Stimulated activated CD4-positive, alpha-beta T cell treated with anti-CD3 and anti-CD28 coated beads, Interleukin-1b, Interleukin-23, amount 100 ng/mL, for 24 hours (primary cell): ENCODE results near the gene CERS5.
"Not testable (repeated sequence)": the region's sequence is repeated elsewhere in the genome, so short reads cannot be mapped to it uniquely, and the experiment has no call there.

Experiments
- DNase-seq, 4 experiments: peaks; one replicate each; pipeline ENCODE4 v3.0.0-alpha.2; 2020; ENCODE audit warnings: low read depth in 4 of 4, low spot score in 1 of 4

CERS5 gene

DNA sequence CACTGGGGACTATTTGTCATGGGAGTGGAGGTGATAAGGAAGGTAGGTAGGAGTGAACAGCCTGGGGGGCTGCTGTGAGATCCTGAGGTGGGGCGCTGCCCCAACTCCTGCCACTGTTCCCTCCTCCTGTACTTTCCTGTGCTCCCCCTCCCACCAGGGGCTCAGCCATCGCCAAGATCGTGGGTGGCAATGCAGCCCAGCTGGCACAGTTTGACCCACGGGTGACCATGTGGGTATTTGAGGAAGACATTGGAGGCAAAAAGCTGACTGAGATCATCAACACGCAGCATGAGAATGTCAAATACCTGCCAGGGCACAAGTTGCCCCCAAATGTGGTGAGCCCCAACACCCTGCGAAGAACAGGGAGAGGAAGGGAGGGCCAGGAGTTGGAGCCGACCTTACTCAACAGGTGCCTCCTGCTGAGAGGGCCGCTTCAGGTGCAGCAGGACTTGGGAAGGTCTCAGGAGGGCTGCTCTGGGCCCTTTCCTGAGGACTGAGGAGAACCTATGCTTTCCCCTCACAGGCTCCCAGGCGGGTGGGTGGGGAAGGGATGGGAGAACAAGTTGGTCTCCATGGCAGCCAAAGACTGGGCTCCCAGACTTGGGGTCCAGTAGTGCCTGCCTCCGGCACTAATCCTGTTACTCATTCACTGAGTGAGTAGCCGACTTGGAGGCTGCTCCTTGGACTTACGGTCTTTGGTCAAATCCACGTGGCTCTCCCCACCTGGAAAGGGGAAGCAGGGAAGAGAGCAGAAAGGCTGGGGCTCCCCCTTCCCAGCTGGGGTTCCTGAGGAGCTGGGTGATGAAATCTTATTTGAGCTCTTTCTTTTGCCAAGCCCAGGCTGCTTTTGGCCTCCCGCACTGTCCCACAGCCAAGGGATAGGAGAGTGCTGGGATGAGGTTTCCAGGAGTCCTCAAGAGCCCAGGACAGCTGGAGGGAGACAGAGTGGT is 62.5 kb downstream of the CERS5 start:
- no peak for DNase-seq

DNA sequence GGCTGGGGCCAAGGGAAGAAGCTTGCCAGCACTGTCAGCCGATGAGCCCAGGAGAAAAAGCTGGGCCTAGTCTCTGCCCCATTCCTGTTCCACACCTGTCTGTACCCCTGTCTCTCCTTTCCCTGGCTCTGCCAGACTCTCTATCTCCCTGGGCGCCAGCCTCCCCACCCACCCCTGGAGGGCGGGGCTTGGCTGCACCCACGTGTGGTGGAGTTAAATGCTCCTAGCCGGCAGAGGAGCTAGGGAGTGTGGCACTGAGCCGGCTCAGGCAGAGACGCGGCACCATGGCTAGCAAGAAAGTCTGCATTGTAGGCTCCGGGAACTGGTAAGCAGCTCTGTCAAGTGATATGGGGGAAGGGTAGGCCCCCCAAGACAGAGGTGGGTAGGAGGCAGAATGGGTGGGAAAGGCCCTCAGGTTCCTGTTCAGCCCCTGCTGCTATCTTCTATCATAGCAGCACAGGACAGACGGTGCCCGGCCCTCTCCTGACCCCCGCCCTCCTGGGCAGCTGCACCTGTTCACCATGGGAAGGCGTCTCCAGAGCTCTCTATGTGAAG is 63.3 kb downstream of the CERS5 start, which contains the start of gene GPD1:
Gene GPD1 (plus strand): TSS at position 242 of the 555 bp plus-strand sequence. CDS start 43 bp downstream, at position 285.
- DNase-seq = peak in 1 of 4 experiments; percentile 25

DNA sequence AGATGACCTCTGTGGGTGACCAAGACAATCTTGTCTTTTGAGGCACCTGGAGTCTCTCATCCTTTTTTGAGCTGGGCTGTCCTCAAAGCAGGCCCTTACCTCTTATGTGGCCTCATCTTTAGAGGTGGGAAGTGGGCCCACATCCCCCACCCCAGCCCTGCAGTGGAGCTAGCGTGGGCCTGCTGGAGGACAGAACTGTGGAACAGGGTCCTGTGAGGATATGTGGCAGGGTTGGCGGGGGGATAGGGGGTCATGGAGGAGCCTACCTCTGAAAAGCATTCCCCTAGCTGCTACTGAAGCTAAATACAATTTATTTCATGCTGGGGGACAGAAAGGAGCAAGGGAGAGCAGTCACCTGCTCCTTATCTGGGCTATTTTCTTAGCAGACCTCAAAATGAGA is 63.8 kb downstream of the CERS5 start:
- no peak for DNase-seq

DNA sequence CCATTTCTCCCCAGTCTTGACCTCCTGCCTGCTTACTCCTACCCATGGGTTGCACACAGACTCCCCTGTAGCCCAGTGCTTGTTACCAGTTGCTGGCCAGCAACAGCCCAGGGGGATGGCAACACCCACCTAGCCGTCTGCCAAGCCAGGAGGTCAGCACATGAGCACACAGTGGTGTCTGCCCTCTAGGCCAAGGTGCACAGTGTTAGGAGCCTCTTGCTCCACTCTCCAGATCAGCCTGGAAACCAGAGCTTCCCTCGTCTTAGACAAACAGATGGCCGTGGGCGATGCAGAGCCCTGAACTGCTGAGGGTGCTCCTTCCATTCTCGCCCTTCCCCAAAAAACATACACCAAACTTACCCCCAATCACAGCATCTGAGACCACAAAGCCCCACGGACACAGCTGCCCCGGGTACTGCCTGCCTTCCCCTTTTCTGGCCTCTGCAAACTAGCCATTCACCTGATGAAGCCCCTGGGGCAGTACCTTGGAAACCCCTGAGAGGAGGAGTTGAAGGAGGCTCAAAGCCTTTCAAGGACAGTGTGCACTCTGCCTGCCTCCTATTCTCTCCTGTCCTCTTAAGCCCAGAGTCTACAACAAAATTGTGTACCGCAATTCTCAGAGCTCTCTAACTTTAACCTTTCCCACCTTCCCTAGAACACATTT is 64.4 kb downstream of the CERS5 start:
- no peak for DNase-seq

DNA sequence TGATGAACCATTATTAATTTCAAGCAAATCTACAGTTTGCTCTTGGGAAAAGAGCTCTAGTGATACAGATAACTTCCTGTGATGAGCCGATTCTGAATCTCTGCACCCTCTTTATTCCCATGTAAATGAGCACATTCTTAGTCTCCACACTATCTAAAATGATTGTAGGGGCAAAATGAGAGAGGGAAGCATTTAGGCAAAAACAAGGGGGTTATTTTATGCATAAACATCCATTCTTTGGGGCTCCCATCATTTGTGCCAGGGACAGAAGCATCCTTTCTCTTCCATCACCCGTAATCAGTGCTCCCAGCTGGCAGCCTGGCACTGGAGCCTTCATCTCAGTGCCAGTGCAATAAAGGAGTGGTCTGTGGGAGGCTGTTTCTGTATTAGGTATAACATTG is 65.0 kb downstream of the CERS5 start:
- no peak for DNase-seq

DNA sequence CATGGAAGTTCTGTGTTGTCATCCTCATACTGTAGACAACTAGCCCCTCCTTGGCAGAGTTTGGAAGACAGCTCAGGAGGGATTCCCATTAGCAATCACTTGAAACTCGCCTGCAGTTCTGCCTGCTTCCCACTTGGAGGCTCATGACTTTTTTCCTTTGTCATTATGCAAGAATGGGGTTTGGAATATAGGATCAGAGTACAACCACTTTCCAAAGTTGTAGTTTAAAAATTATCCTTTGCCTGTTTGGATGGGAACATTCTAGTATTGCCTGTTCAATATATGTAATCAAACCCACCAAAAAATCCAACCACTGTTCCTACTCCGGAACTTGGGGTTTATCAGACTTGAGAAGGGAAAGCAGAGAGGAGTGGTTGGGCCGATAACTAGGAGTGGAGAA is 65.5 kb downstream of the CERS5 start:
- no peak for DNase-seq

DNA sequence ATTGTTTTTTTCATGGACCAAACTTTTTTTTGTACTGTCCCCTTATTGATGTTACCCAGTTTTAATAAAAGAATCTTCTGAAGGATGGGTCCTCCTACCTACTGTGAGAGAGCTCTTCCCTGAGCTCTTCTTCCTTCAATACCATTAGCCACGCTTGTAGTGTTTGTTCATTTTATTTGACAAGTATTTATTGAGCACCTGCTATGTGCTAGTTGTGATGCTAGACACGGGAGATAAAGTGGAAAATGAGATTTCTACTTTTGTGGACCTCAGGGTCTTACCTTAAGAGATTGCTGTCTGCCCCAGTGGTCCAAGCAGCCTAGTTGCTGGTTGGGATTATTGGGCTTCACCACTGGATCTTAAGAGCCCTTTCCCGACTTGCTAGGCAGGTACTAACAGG is 66.6 kb downstream of the CERS5 start:
- no peak for DNase-seq

DNA sequence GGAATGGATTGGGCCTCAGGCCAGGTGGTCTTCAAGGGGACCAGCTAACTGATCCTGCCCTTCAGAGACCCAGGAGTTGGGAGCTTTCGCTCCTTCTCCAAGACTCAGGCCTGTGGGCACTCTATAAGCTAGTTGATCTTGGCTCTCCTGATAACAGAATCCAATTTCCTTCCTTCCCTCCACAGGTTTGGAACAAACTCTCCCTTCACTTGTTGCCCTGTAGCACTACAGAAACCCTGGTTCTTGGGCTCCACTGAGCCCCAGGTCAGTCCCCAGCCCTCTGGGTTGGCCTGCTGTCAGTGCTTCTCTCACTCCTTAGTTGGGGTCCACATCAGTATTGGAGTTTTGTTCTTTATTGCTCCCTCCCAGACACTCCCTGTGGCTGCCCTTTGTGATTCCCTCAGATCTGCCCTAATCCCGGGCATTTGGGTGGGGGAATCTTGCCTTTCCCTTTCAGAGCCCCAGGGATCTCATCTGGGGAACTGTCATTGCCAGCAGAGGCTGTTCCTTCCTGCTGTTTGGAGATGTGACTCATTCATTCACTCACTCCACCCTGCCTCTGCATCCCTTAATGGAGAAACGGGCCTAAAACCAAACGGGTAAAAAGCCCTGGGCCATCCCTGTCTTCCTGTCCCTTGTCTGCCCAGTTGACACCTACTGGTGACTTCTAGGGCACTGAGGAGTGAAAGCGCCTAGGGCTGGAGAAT is 67.7 kb downstream of the CERS5 start:
- no peak for DNase-seq

DNA sequence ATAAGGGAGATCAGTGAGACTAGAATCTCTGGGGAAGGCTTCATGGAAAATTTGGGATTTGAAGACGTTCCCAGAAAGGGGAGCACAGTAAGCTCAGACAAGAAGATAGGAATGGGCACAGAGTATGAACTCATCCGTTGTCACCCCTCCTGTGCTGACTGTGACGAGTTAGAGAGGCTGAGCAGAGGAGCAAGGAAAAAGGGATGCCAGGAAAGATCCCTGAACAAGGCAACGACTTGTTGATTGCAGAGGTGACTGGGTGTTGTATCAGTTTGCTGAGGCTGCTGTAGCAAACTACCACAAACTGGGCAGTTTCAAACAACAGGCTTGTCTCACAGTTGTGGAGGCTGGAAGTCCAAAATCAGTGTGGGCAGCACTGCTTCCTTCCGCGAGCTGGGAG is 69.2 kb downstream of the CERS5 start:
- no peak for DNase-seq

DNA sequence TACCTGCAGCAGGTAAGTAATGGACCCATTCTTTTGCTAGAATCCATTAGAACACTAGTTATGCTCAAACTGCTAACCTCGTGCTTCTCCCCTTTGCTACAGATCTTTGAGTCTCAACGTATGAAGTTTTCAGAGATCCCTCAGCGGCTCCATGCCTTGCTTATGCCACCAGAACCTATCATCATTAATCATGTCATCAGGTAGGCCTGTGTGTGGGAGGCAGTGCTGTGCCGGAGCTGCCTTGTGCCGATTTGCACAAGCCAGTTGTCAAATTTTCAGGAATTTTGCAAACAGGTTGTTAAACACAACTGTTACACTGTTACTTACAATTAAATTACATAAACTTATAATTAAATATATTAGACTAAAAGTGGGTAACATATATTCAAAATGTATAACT is 76.8 kb downstream of the CERS5 start:
- DNase-seq = no peak

DNA sequence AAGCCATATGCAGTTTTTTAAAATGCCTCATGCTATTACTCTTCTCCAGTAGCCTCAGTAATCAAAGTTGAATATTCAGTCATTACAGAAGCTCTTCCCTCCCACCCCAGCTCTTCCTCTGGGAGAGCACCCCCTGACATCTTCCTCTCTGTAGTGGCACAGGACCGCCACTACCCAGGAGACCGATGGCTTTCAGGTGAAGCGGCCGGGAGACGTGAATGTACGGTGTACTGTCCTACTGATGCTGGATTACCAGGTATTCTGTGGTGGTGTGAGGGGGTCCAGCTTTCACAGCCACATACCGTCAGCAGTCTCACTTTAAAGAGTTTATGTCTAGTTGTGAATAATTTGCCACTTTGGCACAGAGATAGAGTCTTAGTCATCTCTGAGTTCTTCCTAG is 77.4 kb downstream of the CERS5 start:
- DNase-seq = no peak

DNA sequence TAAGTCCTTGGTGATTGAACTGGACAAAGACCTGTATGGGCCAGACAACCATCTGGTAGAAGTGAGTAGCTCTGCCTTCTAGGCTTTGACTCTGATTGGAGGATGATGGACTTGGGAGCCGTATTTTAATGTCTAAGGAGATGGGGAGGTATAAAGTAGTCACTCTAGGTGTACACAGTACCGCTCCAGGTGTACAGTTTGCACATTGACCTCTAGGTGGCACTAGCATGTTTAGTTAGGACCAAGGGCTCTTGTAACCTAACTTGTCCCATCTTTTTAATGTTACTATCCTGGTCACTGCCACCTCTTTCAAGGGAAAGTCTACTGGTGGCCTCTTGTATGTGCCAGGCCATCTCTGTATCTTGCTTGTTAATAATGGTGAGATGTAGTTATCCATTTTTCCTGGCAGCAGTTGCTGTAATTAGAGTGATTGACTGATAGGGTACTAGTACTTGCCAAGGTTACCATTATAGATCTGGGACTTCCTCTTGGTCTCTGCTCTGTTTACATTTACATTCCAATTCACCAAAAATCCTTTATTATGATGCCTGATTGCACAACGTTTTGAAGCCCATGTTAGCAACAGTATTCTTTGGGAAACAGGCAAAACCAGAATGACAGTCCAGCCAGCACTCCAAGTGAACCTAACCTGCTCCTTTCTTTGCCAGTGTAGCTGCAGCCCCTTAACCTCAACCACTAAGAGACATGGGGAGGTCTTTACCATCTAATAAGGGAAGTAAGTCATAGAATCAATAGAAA is 78.4 kb downstream of the CERS5 start:
- peak in 2 of 4 experiments; percentile 24 to 38 for DNase-seq

DNA sequence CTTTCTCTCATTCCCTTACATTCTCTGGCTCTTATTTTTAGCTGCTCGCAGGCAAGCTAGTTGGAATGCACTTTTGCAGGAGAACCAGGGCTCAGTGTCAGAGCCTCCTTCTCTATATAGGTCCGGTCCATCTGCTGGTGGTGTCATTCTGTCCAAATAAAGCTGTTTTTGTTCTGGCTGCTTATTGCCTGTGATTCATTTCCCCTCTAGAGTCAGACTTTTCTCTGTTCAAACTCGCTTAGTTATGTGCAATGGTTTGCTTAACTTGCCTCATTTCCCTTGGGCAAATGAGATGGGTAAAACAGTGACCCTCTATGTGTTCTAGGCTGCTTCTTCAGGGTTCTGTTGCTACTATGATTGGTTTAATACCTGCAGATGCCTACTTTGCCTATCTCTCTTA is 79.2 kb downstream of the CERS5 start:
- DNase-seq = no peak

DNA sequence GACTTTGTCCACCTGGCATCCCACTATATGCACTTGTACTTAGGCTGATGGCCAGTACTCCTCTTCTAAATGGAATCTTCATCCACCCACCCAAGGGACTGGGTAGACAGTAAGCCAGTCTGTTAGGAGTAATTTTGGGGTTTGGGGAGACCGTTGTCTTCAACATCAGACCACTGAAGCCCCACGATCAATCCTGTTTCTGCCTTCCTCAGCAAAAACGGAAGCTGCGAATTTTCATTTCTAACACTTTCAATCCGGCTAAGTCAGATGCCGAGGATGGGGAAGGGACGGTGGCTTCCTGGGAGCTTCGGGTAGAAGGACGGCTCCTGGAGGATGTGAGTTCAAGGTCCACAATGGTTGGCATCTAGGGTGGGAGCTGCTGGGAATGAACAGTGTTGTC is 80.0 kb downstream of the CERS5 start:
- DNase-seq = no peak

DNA sequence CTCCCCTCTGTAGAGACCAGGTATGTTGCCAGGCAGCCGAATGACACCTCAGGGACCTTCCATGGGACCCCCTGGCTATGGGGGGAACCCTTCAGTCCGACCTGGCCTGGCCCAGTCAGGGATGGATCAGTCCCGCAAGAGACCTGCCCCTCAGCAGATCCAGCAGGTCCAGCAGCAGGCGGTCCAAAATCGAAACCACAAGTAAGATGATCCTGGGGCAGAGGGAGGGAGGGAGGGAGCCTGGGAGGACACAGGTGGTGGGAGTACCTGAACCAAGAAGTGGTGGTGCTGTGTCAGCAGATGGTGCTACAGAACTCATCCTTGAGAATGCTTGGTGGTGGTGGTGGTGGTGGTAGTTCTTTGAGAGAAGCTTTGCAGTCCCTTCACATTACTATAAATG is 81.0 kb downstream of the CERS5 start:
- DNase-seq = no peak

DNA sequence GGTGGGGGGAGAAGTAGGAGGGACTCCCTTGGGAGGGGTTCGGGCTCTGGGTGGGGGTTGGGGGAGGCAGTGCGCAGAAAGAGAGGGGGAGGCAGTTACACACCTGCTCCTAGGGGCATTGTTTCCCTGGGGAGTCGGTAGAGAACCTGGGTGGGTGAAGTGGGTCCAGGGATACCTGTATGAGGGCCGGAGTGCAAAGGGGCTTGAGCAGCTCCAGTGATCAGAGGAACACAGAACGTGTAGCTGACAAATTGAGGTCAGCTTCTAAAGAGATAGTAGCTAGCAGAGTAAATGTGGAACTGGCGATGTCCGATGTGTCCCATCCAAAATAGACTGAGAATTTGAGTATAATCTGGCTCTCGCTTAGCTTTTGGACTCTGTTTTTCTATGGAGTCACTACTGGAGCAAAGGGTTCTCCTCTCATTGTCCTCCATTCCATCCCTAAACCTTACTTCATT is 81.5 kb downstream of the CERS5 start:
- DNase-seq = no peak

DNA sequence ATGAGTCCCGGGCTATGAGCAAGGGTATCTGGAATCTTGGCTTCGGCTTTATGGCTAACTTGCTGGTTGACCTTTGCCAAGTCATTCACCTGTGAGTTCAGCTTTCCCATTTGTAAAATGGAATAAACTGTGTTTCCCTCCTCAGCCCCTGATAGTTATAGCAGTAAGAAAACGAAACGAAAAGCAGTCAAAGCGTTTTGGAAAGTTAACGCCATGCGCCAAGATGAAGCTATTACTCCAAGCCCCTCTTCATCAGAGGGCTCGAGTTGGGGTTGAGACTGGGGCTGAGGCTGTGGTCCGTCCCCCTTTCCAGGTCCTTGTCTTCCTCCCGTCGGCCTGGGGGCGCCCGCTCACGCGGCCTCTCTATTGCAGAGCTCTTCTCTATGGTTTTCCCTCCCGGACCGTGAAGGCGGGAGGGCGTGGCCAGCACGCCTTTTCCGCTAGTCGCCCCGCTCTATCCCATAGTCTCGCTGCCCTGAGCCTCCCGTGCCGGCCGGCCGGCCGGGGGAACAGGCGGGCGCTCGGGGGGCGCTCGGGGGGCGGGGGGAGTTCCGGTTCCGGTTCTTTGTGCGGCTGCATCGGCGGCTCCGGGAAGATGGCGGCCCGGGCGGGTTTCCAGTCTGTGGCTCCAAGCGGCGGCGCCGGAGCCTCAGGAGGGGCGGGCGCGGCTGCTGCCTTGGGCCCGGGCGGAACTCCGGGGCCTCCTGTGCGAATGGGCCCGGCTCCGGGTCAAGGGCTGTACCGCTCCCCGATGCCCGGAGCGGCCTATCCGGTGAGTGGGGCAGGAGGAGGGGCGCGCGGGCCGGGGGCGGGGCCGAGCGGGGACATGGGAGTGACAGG is 82.2 kb downstream of the CERS5 start, which contains the start of gene SMARCD1:
Gene SMARCD1 (plus strand): TSS at position 568 of the 840 bp plus-strand sequence. CDS start 28 bp downstream, at position 596.
- peak; percentile 53 to 85 (median 68) for DNase-seq

DNA sequence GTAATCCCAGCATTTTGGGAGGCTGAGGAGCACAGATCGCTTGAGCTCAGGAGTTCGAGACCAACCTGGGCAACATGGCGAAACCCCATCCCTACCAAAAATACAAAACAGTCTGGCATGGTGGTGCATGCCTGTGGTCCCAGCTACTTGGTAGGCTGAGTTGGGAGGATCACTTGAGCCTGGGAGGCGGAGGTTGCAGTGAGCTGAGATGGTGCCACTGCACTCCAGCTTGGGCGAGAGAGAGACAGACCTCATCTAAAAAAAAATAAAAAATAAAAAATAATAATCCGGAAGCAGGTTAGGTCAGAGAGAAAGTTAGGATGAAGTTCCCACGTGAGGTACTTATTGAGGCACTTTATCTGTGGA is 82.8 kb downstream of the CERS5 start:
- DNase-seq = not testable (repeated sequence)

DNA sequence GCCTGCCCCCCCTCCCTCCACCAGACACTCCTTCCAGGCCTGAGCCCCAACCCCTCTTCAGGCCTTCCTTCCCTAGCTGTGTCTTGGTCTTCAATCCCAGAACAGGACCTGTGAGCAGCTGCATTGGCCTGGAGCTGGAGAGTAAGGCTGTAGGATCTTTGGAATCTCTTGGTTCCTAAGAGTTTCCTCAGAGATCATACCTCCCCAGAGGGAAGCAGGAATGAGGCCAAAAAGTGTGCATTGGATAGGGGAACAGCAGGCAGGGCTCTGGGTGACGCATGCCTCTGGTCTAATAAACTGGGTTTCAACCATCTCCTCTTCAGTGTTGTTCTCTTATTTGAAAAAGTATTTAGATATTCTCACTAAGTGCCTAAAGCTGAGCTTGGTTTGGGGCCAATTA is 83.9 kb downstream of the CERS5 start:
- DNase-seq = no peak

DNA sequence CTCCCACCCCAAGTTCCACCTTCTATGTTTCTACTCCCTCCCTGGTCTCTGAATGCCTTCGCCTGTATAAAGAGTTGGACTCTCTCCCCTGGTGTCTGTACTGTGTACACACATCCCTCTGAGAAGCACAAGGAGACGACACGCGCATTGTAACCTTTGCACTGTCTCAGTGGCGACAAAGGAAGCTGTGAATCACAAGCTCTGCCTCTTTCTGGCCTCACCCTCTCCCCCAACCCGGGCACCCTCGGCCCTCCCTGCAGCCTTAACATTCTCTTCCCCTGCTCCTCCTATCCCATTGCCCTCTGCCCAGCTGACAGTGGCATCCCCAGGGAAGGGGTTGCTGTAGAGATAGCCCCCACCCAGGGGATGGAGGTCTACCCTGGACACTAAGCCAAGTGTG is 84.5 kb downstream of the CERS5 start:
- no peak for DNase-seq
